PFSK-1 (cell line): ENCODE measurements around the gene TIAM1.

ENCODE experiments used
- FOXP2 ChIP-seq: optimal IDR thresholded peaks from 2 replicates; pipeline ENCODE3; 2011; ENCODE audit warnings: borderline replicate concordance, control low read depth, inconsistent platforms; ENCODE audit not compliant: insufficient read depth; ENCODE audit errors: extremely low read length, extremely low read depth
- POLR2AphosphoS5 ChIP-seq: IDR thresholded peaks from 2 replicates; pipeline ENCODE4 v1.6.1; 2012; ENCODE audit warnings: low read depth, mild to moderate bottlenecking, control low read depth, low read length, moderate library complexity
- REST ChIP-seq, 2 experiments: IDR thresholded peaks; 2 replicates each; pipeline versions ENCODE4 v1.6.1 to v1.8.0; 2011 to 2012; ENCODE audit warnings: low read depth in 2 of 2, low read length in 2 of 2, control low read depth in 1 of 2, inconsistent platforms in 1 of 2, mild to moderate bottlenecking in 1 of 2, moderate library complexity in 1 of 2; ENCODE audit not compliant: insufficient read depth in 1 of 2
- SIN3A ChIP-seq: IDR thresholded peaks from 2 replicates; pipeline ENCODE4 v1.6.1; 2012; ENCODE audit warnings: mild to moderate bottlenecking, low read length, moderate library complexity, borderline replicate concordance; ENCODE audit not compliant: insufficient read depth
- TAF1 ChIP-seq: IDR thresholded peaks from 2 replicates; pipeline ENCODE4 v1.6.1; 2012; ENCODE audit warnings: low read length, control low read depth, borderline replicate concordance; ENCODE audit not compliant: insufficient read depth

GRCh38 chr21:31233711-31234110 is 110.3 kb downstream of the TIAM1 start:
- TF ChIP-seq POLR2AphosphoS5 (no peak), TAF1 (no peak), REST (IDR thresholded peaks at IDR 0.05; ENCODE audit: insufficient read depth in 1 of 2, low read depth in 2 of 2, low read length in 2 of 2) (no peak), SIN3A (no peak), FOXP2 (no peak)
